Lower lobe of right lung (tissue), 2 donors: ENCODE data around the gene EFHD2. TPM values are rescaled to one million over a fixed set of nuclear protein-coding genes. Genes with fewer than 3 reads are reported as not detected.
"Not testable (repeated sequence)": the region's sequence is repeated elsewhere in the genome, so short reads cannot be mapped to it uniquely, and the experiment has no call there.

Experiments
- ATAC-seq, 2 donors: fragments of 200-7000 bp; cut with Tn5 transposase; one replicate each; pipeline ENCODE4 v1.9.1; 2020 to 2022; ENCODE audit warnings: mild to moderate bottlenecking in 2 of 2, moderate library complexity in 2 of 2
- DNase-seq: peaks from one replicate; pipeline ENCODE4 v3.0.0-alpha.2; 2020
- H3K27ac ChIP-seq: fragments of 200-600 bp; one replicate; pipeline ENCODE4 v1.8.0; 2022
- H3K27me3 ChIP-seq: fragments of 200-600 bp; one replicate; pipeline ENCODE4 v1.8.0; 2022; ENCODE audit warnings: low read depth
- H3K36me3 ChIP-seq: fragments of 200-600 bp; one replicate; pipeline ENCODE4 v1.8.0; 2022; ENCODE audit warnings: mild to moderate bottlenecking
- H3K4me1 ChIP-seq: fragments of 200-600 bp; one replicate; pipeline ENCODE4 v1.8.0; 2022
- H3K4me3 ChIP-seq: fragments of 200-600 bp; one replicate; pipeline ENCODE4 v1.8.0; 2022; ENCODE audit warnings: mild to moderate bottlenecking
- H3K9me3 ChIP-seq: fragments of 200-600 bp; one replicate; pipeline ENCODE4 v1.8.0; 2022
- CTCF ChIP-seq: fragments of 200-600 bp; IDR thresholded peaks from one replicate; pipeline ENCODE4 v1.8.0; 2022; ENCODE audit warnings: antibody characterized with exemption, mild to moderate bottlenecking
- intact Hi-C: fragments of 100-400 bp; cut with DNase I; formaldehyde crosslinking; loops from one replicate; pipeline ENCODE4 v1.11.0; 2022
- total RNA-seq: library from RNA; stranded (reverse); fragmentation: NEBNext Ultra II Directional; extraction: Animal tissue kit (Norgen Biotek cat#: 25700); gene quantifications from one replicate; pipeline ENCODE4 v1.2.1, GENCODE V29; 2021
- donor health status: DM: no; HTN: yes; CAD: no; lungs with severe emphysema.

EFHD2 gene
- total RNA-seq, 1 donor from 2014 or later = 100 TPM

- no peak overlapping the region for H3K4me3 ChIP-seq
- no peak for TF ChIP-seq CTCF
- H3K36me3 ChIP-seq = peaks cover 27% of the 10 kb centered on the region
- H3K27me3 ChIP-seq = no peaks in the 10 kb centered on the region
- H3K4me1 ChIP-seq = peaks cover 5% of the 10 kb centered on the region
- H3K9me3 ChIP-seq = no peaks in the 10 kb centered on the region
- no peak for DNase-seq
- ATAC-seq = no peak
- H3K27ac ChIP-seq = no peak overlapping the region
- intact Hi-C loops = loop anchor here (5.0 kb wide), 1 partner anchor 106 kb away; no protein-coding TSS in a partner anchor
Measured at GRCh38 chr1:15433471-15433870, 23.8 kb downstream of the EFHD2 start.

- not testable (repeated sequence) for H3K4me3 ChIP-seq, H3K27me3 ChIP-seq, H3K4me1 ChIP-seq, H3K9me3 ChIP-seq, H3K27ac ChIP-seq
- intact Hi-C loops = loop anchor here (5.0 kb wide), 1 partner anchor 107 kb away; no protein-coding TSS in a partner anchor
- H3K36me3 ChIP-seq = peaks cover 15% of the 10 kb centered on the region
- DNase-seq (peak; percentile 68), ATAC-seq (peak; percentile 45 to 63)
Measured at GRCh38 chr1:15434739-15435138, 25.1 kb downstream of the EFHD2 start.

- H3K27me3 ChIP-seq = no peaks in the 10 kb centered on the region
- intact Hi-C loops = no loop called here
- H3K9me3 ChIP-seq = no peaks in the 10 kb centered on the region
- TF ChIP-seq CTCF = no peak
- H3K27ac ChIP-seq = no peak overlapping the region
- ATAC-seq = no peak
- H3K4me1 ChIP-seq = peaks cover 5% of the 10 kb centered on the region
- H3K36me3 ChIP-seq = peaks cover 9% of the 10 kb centered on the region
- DNase-seq = no peak
- H3K4me3 ChIP-seq = no peak overlapping the region
Measured at GRCh38 chr1:15435239-15436077, 25.8 kb downstream of the EFHD2 start.

- Histone ChIP-seq H3K27me3 (no peaks in the 10 kb centered on the region), H3K27ac (no peak overlapping the region), H3K4me3 (no peak overlapping the region), H3K9me3 (no peaks in the 10 kb centered on the region), H3K36me3 (no peaks in the 10 kb centered on the region), H3K4me1 (peaks cover 5% of the 10 kb centered on the region)
- ATAC-seq = no peak
- no peak for DNase-seq
- no peak for TF ChIP-seq CTCF
- intact Hi-C loops = no loop called here
Measured at GRCh38 chr1:15436881-15437442, 27.3 kb downstream of the EFHD2 start.

- Histone ChIP-seq H3K4me1 (peaks cover 5% of the 10 kb centered on the region), H3K9me3 (no peaks in the 10 kb centered on the region), H3K4me3 (no peak overlapping the region), H3K27me3 (no peaks in the 10 kb centered on the region), H3K36me3 (no peaks in the 10 kb centered on the region), H3K27ac (no peak overlapping the region)
- TF ChIP-seq CTCF = no peak
- no peak for DNase-seq
- ATAC-seq = no peak
- intact Hi-C loops = no loop called here
Measured at GRCh38 chr1:15439325-15439724, 29.6 kb downstream of the EFHD2 start.

- H3K4me3 ChIP-seq = no peak overlapping the region
- no peaks in the 10 kb centered on the region for H3K36me3 ChIP-seq
- DNase-seq = no peak
- no peaks in the 10 kb centered on the region for H3K27me3 ChIP-seq
- H3K9me3 ChIP-seq = no peaks in the 10 kb centered on the region
- intact Hi-C loops = no loop called here
- no peak for TF ChIP-seq CTCF
- no peaks in the 10 kb centered on the region for H3K4me1 ChIP-seq
- no peak for ATAC-seq
- no peak overlapping the region for H3K27ac ChIP-seq
Measured at GRCh38 chr1:15440357-15440756, 30.7 kb downstream of the EFHD2 start.
